GM23338 (cell line): ENCODE results near the gene NDUFAF7.

Experiments used
- CREB1 ChIP-seq: fragments of 250-450 bp; sonication (Bioruptor Pico); IDR thresholded peaks from 2 replicates; pipeline ENCODE4 v1.5.0; 2020; ENCODE audit warnings: low read depth, mild to moderate bottlenecking, moderate library complexity
- TF ChIP-seq, protein P1 (sequence below): IDR thresholded peaks from one replicate; pipeline ENCODE4 v1.6.1; 2018; ENCODE audit warnings: antibody characterized with exemption; ENCODE audit not compliant: unreplicated experiment
- TF ChIP-seq, protein P2 (sequence below), 2 experiments: fragments of 200-600 bp in 1 of 2; sonication (generic) in 1 of 2; conservative IDR thresholded peaks; 2 replicates each; pipeline versions ENCODE4 v1.5.1 to v1.6.1; 2016 to 2017; ENCODE audit warnings: antibody characterized with exemption in 2 of 2, low read depth in 2 of 2, mild to moderate bottlenecking in 2 of 2, moderate library complexity in 1 of 2

GRCh38 chr2:37283207-37283606, 51.7 kb downstream of the NDUFAF7 start:
- TF ChIP-seq, protein P1, sequence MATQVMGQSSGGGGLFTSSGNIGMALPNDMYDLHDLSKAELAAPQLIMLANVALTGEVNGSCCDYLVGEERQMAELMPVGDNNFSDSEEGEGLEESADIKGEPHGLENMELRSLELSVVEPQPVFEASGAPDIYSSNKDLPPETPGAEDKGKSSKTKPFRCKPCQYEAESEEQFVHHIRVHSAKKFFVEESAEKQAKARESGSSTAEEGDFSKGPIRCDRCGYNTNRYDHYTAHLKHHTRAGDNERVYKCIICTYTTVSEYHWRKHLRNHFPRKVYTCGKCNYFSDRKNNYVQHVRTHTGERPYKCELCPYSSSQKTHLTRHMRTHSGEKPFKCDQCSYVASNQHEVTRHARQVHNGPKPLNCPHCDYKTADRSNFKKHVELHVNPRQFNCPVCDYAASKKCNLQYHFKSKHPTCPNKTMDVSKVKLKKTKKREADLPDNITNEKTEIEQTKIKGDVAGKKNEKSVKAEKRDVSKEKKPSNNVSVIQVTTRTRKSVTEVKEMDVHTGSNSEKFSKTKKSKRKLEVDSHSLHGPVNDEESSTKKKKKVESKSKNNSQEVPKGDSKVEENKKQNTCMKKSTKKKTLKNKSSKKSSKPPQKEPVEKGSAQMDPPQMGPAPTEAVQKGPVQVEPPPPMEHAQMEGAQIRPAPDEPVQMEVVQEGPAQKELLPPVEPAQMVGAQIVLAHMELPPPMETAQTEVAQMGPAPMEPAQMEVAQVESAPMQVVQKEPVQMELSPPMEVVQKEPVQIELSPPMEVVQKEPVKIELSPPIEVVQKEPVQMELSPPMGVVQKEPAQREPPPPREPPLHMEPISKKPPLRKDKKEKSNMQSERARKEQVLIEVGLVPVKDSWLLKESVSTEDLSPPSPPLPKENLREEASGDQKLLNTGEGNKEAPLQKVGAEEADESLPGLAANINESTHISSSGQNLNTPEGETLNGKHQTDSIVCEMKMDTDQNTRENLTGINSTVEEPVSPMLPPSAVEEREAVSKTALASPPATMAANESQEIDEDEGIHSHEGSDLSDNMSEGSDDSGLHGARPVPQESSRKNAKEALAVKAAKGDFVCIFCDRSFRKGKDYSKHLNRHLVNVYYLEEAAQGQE, result no peak
- TF ChIP-seq, protein P2, sequence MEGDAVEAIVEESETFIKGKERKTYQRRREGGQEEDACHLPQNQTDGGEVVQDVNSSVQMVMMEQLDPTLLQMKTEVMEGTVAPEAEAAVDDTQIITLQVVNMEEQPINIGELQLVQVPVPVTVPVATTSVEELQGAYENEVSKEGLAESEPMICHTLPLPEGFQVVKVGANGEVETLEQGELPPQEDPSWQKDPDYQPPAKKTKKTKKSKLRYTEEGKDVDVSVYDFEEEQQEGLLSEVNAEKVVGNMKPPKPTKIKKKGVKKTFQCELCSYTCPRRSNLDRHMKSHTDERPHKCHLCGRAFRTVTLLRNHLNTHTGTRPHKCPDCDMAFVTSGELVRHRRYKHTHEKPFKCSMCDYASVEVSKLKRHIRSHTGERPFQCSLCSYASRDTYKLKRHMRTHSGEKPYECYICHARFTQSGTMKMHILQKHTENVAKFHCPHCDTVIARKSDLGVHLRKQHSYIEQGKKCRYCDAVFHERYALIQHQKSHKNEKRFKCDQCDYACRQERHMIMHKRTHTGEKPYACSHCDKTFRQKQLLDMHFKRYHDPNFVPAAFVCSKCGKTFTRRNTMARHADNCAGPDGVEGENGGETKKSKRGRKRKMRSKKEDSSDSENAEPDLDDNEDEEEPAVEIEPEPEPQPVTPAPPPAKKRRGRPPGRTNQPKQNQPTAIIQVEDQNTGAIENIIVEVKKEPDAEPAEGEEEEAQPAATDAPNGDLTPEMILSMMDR (conservative IDR thresholded peaks at IDR 0.05; ENCODE audit: low read depth in 2 of 2), result no peak
- TF ChIP-seq CREB1, result no peak
